Transverse colon (tissue), 4 donors: ENCODE results near the gene POF1B. TPM values are rescaled to one million over a fixed set of nuclear protein-coding genes. Genes with fewer than 3 reads are reported as not detected.
"Not testable (repeated sequence)": the region's sequence is repeated elsewhere in the genome, so short reads cannot be mapped to it uniquely, and the experiment has no call there.

Experiments used
- DNase-seq: peaks from one replicate; pipeline ENCODE4 v3.0.0-alpha.2; 2019
- H3K27ac ChIP-seq, 4 donors: fragments of 200-600 bp; sonication (generic); 2 replicates each; pipeline ENCODE4 v1.5.1; 2016 to 2018; ENCODE audit warnings: inconsistent platforms in 4 of 4
- H3K27me3 ChIP-seq: fragments of 200-600 bp; sonication (generic); 2 replicates; pipeline ENCODE4 v1.5.1; 2017; ENCODE audit warnings: inconsistent platforms
- H3K36me3 ChIP-seq, 4 donors: fragments of 200-600 bp; sonication (generic); 2 replicates each; pipeline ENCODE4 v1.5.1; 2017 to 2019; ENCODE audit warnings: inconsistent platforms in 4 of 4
- H3K4me1 ChIP-seq, 4 donors: fragments of 200-600 bp; sonication (generic); 2 replicates each; pipeline ENCODE4 v1.5.1; 2017 to 2020; ENCODE audit warnings: inconsistent platforms in 4 of 4
- H3K4me3 ChIP-seq, 4 donors: fragments of 200-600 bp; sonication (generic); 1 replicate in 1 of 4; 2 replicates in 3 of 4; pipeline versions ENCODE4 v1.5.1 to v1.6.1; 2017 to 2019; ENCODE audit warnings: inconsistent platforms in 4 of 4
- H3K9me3 ChIP-seq, 2 donors: fragments of 200-600 bp; sonication (generic); 2 replicates each; pipeline ENCODE4 v1.5.1; 2017 to 2019; ENCODE audit warnings: inconsistent platforms in 2 of 2
- EP300 ChIP-seq: sonication (generic); formaldehyde crosslinking; IDR thresholded peaks from one replicate; pipeline ENCODE4 v1.6.1; 2017; ENCODE audit warnings: antibody characterized with exemption, low read depth
- POLR2A ChIP-seq: fragments of 450-650 bp; IDR thresholded peaks from one replicate; pipeline ENCODE4 v1.6.1; 2016; ENCODE audit warnings: antibody characterized with exemption, mild to moderate bottlenecking, moderate library complexity
- POLR2AphosphoS5 ChIP-seq, 3 donors: sonication (generic); formaldehyde crosslinking; IDR thresholded peaks; one replicate each; pipeline ENCODE4 v1.6.1; 2016; ENCODE audit warnings: antibody characterized with exemption in 3 of 3
- WGBS, 2 donors: methylation state at CpG; one replicate each; pipeline ENCODE4 v1.1.5; 2018; ENCODE audit warnings: low coverage in 1 of 2; 5-methylcytosine and 5-hydroxymethylcytosine counted together
- in situ Hi-C, 4 donors: fragments of 200-750 bp; cut with MboI; loops; one replicate each; pipeline versions ENCODE4 v1.15.0 to v1.15.1; 2017; ENCODE audit warnings: low sequenced_read_pairs in 3 of 4, low pct_ligation_motif_present in 1 of 4, low pct_unique_long_range_greater_than_20kb in 1 of 4
- intact Hi-C: fragments of 100-400 bp; cut with DNase I; formaldehyde crosslinking; loops from one replicate; pipeline ENCODE4 v1.15.1; 2023; ENCODE audit warnings: low total_unique reads
- total RNA-seq, 4 donors: library from RNA; depleted of rRNA; stranded (reverse); fragments of >200 nt; gene quantifications; one replicate each; pipeline ENCODE4 v1.1.0, GENCODE V29; 2016
- TF ChIP-seq, protein P1 (sequence below), 5 experiments: fragments of 200-600 bp in 3 of 5; fragments of 450-650 bp in 2 of 5; sonication (generic) in 3 of 5; IDR thresholded peaks; 1 replicate in 2 of 5; 2 replicates in 3 of 5; pipeline ENCODE4 v1.5.1; 2016 to 2017; ENCODE audit warnings: antibody characterized with exemption in 5 of 5, inconsistent platforms in 3 of 5, mild to moderate bottlenecking in 2 of 5, moderate library complexity in 1 of 5

The POF1B gene
- total RNA-seq, 4 donors from 2014 or later: 40.8 to 140 (median 116) TPM

DNA sequence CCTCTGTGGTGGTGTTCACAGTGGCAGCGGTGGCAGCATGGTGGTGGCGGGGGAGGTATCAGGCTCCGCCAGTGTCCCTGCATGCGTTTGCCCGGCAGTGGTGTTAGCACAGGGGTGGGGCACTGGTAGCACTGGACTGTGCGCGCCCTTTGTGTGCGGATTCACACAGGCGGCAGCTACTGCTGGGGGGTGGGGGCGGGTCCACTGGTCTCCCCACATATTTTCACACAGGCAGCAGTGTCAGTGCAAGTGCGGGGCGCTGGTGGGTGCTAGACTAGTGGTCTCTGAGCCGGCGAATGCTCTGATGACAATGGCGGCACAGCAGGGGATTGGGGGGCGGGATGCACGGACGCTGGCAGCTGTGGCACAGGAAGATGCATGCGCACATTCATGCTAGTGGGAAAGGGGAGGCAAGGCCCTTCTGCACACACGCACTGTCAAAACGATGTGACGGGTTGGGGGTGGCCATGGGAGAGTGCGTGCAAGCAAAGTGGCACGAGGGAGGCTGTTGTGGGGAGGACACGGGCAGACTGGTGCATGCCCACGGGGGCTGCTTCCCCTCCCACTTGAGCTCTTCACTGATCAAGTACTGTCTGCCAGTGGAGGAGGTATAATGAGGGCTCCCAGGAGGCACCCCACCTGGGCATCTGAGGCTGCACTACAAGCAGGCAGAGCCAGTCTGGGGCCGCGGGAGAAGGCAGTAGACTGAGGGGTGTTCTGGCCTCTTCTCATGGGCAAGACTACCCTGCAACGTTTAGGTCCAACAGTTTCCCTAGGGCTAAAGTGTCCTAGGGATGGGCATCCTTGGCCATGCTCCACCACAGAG, 53.0 kb downstream of the POF1B start:
- Histone ChIP-seq H3K9me3 (no peaks in the 10 kb centered on the region), H3K36me3 (no peaks in the 10 kb centered on the region), H3K4me1 (no peaks in the 10 kb centered on the region), H3K27me3 (no peaks in the 10 kb centered on the region), H3K27ac (no peak overlapping the region), H3K4me3 (no peak overlapping the region)
- DNase-seq: no peak
- in situ Hi-C loops: no loop called here
- intact Hi-C loops: no loop called here
- TF ChIP-seq POLR2A (no peak), EP300 (no peak)
- TF ChIP-seq, protein P1, sequence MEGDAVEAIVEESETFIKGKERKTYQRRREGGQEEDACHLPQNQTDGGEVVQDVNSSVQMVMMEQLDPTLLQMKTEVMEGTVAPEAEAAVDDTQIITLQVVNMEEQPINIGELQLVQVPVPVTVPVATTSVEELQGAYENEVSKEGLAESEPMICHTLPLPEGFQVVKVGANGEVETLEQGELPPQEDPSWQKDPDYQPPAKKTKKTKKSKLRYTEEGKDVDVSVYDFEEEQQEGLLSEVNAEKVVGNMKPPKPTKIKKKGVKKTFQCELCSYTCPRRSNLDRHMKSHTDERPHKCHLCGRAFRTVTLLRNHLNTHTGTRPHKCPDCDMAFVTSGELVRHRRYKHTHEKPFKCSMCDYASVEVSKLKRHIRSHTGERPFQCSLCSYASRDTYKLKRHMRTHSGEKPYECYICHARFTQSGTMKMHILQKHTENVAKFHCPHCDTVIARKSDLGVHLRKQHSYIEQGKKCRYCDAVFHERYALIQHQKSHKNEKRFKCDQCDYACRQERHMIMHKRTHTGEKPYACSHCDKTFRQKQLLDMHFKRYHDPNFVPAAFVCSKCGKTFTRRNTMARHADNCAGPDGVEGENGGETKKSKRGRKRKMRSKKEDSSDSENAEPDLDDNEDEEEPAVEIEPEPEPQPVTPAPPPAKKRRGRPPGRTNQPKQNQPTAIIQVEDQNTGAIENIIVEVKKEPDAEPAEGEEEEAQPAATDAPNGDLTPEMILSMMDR (IDR thresholded peaks at IDR 0.05): no peak
- WGBS, 2 donors: 91% methylated on average over 28 of the region's 29 CpGs; no CpG with 5 or more reads in 1 of the 2 donors

GRCh38 chrX:85311348-85311747, 68.1 kb downstream of the POF1B start:
- 92% methylated on average over 2 of the region's 2 CpGs; no CpG with 5 or more reads in 1 of the 2 donors for WGBS, 2 donors
- H3K4me1 ChIP-seq, in situ Hi-C loops, H3K27me3 ChIP-seq, H3K36me3 ChIP-seq, H3K9me3 ChIP-seq, DNase-seq, intact Hi-C loops, H3K27ac ChIP-seq, H3K4me3 ChIP-seq: not testable (repeated sequence)

- Histone ChIP-seq H3K36me3 (no peaks in the 10 kb centered on the region), H3K4me3 (no peak overlapping the region), H3K4me1 (no peaks in the 10 kb centered on the region), H3K9me3 (no peaks in the 10 kb centered on the region), H3K27ac (no peak overlapping the region), H3K27me3 (no peaks in the 10 kb centered on the region)
- no peak for TF ChIP-seq POLR2AphosphoS5 (IDR thresholded peaks at IDR 0.05)
- no peak for TF ChIP-seq EP300
- TF ChIP-seq, protein P1 (IDR thresholded peaks at IDR 0.05): no peak
- intact Hi-C loops (no loop called here), in situ Hi-C loops (no loop called here)
- WGBS, 2 donors: 77% methylated on average over 2 of the region's 2 CpGs; no CpG with 5 or more reads in 1 of the 2 donors
- DNase-seq: no peak
These were observed 69.7 kb downstream of the POF1B start for GRCh38 chrX:85309717-85310116.

DNA sequence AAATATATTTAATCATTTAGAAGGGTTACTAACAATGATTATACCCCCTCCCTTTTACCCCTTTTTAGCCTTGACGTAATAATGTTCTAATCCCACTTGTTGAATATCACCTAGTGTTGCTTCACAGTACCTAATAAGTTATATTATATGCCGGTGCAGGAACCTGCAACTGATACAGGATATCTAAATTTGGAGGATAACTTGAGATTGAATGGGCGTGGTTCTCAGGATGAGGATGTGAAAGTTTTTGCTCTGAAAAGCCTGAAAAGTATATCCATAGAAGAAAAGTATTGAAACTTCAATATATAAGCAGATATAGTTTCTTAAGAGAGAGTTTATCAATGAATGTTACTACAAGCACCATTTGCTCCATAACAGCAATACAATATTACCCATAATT, 75.9 kb downstream of the POF1B start:
- H3K36me3 ChIP-seq: no peaks in the 10 kb centered on the region
- H3K27me3 ChIP-seq: no peaks in the 10 kb centered on the region
- no peaks in the 10 kb centered on the region for H3K9me3 ChIP-seq
- TF ChIP-seq, protein P1 (IDR thresholded peaks at IDR 0.05): no peak
- TF ChIP-seq POLR2A (no peak), EP300 (no peak), POLR2AphosphoS5 (IDR thresholded peaks at IDR 0.05) (no peak)
- no peaks in the 10 kb centered on the region for H3K4me1 ChIP-seq
- in situ Hi-C loops (no loop called here), intact Hi-C loops (no loop called here)
- no peak for DNase-seq
- 40 to 76% methylated on average over 1 to 3 of the region's 3 CpGs for WGBS, 2 donors
- no peak overlapping the region for H3K27ac ChIP-seq
- no peak overlapping the region for H3K4me3 ChIP-seq
